GM04503 (cell line): Measurements from ENCODE around the gene MYOCOS.

Experiments used
- DNase-seq: peaks from one replicate; pipeline ENCODE4 v3.0.0-alpha.2; 2012; ENCODE audit warnings: low read depth

MYOCOS gene

DNA sequence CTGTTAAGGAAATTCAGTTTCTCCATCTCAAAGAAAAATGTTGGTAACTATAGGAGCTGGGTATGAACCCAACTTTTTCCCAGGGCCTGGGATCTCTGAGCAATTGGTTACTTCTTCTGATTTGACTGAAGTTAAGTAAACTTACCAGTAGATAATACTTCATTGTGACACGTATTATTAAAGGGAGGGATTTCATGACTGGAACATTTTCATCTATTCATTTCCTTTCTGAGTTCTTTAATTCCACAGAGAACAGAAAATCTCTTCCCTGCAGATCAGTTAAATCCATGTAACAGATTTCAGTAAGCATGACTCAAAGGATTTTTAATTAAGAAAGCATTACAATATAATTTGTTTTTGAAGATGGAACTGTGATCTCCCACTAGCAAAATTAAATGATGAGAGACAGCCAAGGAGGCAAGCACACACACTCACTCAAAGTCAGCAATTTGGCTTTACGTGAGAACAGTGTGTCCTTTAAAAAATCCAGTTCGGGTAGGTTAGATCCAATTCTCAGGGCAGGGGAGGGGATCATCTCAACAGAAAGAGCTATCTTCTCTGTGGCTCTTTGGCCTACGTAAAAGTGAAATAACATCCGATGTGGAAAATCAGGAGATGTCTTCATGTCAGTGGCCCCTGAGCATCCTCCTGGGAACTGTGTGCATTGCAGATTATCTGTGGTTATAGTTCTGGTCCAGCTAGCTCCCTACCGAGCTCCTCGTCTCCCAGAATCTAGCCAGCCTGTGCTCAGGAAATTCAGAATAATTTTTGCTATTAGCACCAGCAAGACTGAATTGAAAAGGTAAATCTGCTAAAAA is 41.2 kb downstream of the MYOCOS start:
- DNase-seq: no peak

DNA sequence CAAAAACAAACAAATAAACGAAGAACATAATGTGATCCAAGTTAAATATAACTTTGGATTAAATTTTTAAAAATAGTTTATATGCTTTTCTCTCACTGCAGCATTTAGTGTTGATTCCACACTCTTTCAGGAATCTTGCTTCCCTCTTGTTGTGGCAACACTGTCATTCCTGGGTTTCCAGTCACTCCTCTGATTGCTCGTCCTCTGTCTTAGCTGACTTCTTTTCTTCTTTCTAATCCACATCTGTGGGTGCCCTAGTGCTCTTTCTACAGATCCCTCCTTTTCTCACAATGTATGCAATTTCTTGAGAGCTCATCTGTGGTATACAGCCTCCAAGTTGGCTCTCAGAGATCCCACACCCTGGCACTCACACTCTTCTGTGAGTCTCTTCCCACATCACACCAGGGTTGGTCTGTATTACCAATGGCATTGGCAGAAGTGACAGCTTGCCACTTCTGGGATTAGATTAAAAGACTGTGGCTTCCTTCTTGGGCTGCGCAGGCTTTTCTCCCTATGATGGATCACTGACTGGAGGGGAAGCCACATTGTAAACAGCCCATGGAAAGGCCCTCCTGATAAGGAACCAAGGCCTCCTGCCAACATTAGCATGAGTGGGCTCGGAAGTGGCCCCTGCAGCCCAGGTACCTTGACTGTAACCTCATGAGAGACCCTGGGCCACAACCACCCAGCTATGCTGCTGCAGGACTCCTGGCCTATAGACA is 42.0 kb downstream of the MYOCOS start:
- DNase-seq: peak; percentile 50

DNA sequence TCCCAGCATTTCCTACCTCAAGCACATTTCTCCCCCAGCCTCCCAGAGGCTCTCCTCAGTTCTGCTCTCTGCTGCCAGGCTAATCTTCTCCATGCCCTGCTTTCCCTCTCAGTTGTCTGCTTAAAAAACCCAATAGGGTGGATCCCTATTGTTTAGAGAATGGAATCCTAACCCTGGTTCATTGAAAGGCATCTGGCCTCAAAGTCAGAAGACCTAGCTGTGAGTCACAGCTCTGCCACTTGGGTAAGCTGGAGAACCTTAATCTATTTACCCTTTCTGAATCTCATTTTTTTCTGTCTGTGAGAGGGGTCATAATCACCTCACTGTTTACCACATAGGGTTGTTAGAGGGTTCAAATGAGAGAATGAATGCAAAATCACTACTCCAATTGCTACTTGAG is 42.9 kb downstream of the MYOCOS start:
- DNase-seq: no peak

GRCh38 chr1:171666114-171666769 is 44.2 kb downstream of the MYOCOS start:
- no peak for DNase-seq

DNA sequence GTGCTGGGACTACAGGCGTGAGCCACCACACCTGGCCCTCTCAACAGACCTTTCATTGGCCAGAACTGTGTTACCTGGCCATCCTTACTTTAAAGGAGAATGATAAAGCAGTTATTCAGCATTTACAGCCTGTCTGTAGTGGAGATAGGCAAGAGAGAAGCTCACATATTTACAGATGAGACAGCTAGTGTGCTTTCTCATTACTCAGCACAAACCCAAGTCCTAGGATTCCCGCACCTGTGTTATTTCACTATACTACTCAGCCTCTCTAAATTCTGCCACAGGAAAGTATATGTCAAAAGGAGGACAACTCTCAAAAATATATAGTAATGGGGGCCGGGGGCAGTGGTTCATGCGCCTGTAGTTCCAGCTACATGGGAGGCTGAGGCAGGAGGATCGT is 46.3 kb downstream of the MYOCOS start:
- DNase-seq: no peak

DNA sequence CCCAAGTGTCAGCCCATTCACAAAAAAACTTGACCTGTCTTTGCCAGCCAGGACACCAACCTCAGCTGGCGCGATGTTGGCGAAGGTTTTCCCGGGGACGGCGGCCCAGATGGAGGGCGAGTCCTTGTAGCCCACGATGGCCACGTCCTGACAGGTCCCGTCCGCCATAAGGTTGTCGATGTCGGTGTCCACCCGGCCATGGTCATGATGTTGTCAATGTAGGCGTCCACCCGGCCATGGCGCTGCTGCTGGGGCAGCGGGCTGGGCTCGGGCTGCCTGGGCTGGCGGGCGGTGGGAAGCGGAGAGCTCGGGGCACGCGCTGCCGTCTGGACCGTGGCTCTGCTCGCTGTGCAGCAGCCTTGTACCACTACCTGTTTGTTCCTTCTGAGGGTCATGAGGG is 48.7 kb downstream of the MYOCOS start:
- no peak for DNase-seq

GRCh38 chr1:171674431-171675405 is 52.7 kb downstream of the MYOCOS start:
- no peak for DNase-seq
